Keratinocyte (primary cell): ENCODE data around the gene USP31. TPM values are rescaled to one million over a fixed set of nuclear protein-coding genes. Genes with fewer than 3 reads are reported as not detected.

ENCODE experiments used
- DNase-seq: peaks from one replicate; pipeline ENCODE4 v3.0.0-alpha.2; 2011; ENCODE audit warnings: low read depth, missing footprints, low spot score
- FAIRE-seq: peaks from 2 replicates; lab custom pipeline; 2011; peaks lifted over from hg19 to GRCh38; lab: Jason Lieb, UNC
- H2AFZ ChIP-seq: 2 replicates; pipeline ENCODE4 v1.6.0; 2012; ENCODE audit warnings: low read length, control low read depth, inconsistent platforms; ENCODE audit not compliant: control insufficient read depth
- H3K27ac ChIP-seq: 2 replicates; pipeline ENCODE4 v1.5.1; 2011; ENCODE audit warnings: low read length; ENCODE audit not compliant: control insufficient read depth, insufficient read depth
- H3K27me3 ChIP-seq: 3 replicates; pipeline ENCODE4 v1.6.0; 2011; ENCODE audit warnings: low read length; ENCODE audit not compliant: control insufficient read depth, insufficient read depth; ENCODE audit errors: extremely low read depth
- H3K36me3 ChIP-seq, 2 experiments: 2 replicates in 1 of 2; 3 replicates in 1 of 2; pipeline ENCODE4 v1.5.1; 2011; ENCODE audit warnings: low read length in 2 of 2, mild to moderate bottlenecking in 1 of 2; ENCODE audit not compliant: control insufficient read depth in 2 of 2, insufficient read depth in 2 of 2; ENCODE audit errors: extremely low read depth in 1 of 2
- H3K4me1 ChIP-seq: 3 replicates; pipeline ENCODE4 v1.5.1; 2011; ENCODE audit warnings: low read length; ENCODE audit not compliant: control insufficient read depth, insufficient read depth; ENCODE audit errors: extremely low read depth
- H3K4me2 ChIP-seq: 3 replicates; pipeline ENCODE4 v1.6.0; 2011; ENCODE audit warnings: low read depth, low read length; ENCODE audit not compliant: control insufficient read depth, insufficient read depth; ENCODE audit errors: extremely low read depth
- H3K4me3 ChIP-seq, 3 experiments: fragments of 200-600 bp in 1 of 3; sonication (generic) in 1 of 3; 2 replicates in 2 of 3; 3 replicates in 1 of 3; pipeline ENCODE4 v1.5.1; 2011 to 2016; ENCODE audit warnings: low read length in 3 of 3, mild to moderate bottlenecking in 3 of 3, control low read depth in 2 of 3, inconsistent platforms in 1 of 3, low read depth in 1 of 3, mixed read lengths in 1 of 3, mixed run types in 1 of 3, moderate library complexity in 1 of 3; ENCODE audit not compliant: control insufficient read depth in 2 of 3, insufficient read depth in 2 of 3; ENCODE audit errors: extremely low read depth in 1 of 3
- H3K79me2 ChIP-seq: 2 replicates; pipeline ENCODE4 v1.6.0; 2012; ENCODE audit warnings: low read length; ENCODE audit not compliant: control insufficient read depth, insufficient read depth
- H3K9ac ChIP-seq: 3 replicates; pipeline ENCODE4 v1.6.0; 2011; ENCODE audit warnings: low read length; ENCODE audit not compliant: control insufficient read depth, insufficient read depth; ENCODE audit errors: extremely low read depth
- H3K9me1 ChIP-seq: 3 replicates; pipeline ENCODE4 v1.6.0; 2011; ENCODE audit warnings: low read length; ENCODE audit not compliant: control insufficient read depth, insufficient read depth; ENCODE audit errors: extremely low read depth
- H3K9me3 ChIP-seq: 2 replicates; pipeline ENCODE4 v1.5.1; 2012; ENCODE audit warnings: low read depth, low read length; ENCODE audit not compliant: control insufficient read depth
- H4K20me1 ChIP-seq: 3 replicates; pipeline ENCODE4 v1.6.0; 2011; ENCODE audit warnings: low read length; ENCODE audit not compliant: control insufficient read depth, insufficient read depth; ENCODE audit errors: extremely low read depth
- CTCF ChIP-seq, 3 experiments: IDR thresholded peaks in 1 of 3; conservative IDR thresholded peaks in 1 of 3; optimal IDR thresholded peaks in 1 of 3; 2 replicates in 2 of 3; 3 replicates in 1 of 3; pipeline versions ENCODE3 to v1.5.1; 2011; ENCODE audit warnings: low read length in 3 of 3, mild to moderate bottlenecking in 3 of 3, moderate library complexity in 2 of 3, control low read depth in 1 of 3, inconsistent platforms in 1 of 3; ENCODE audit not compliant: insufficient read depth in 2 of 3; ENCODE audit errors: extremely low read depth in 1 of 3
- EZH2 ChIP-seq: IDR thresholded peaks from one replicate; pipeline ENCODE4 v1.6.1; 2012; ENCODE audit warnings: inconsistent platforms, mild to moderate bottlenecking, low read length, moderate library complexity
- dilution Hi-C: fragments of 300-500 bp; cut with MboI; formaldehyde crosslinking; loops from one replicate; pipeline ENCODE4 v1.7.0; 2020; ENCODE audit warnings: low sequenced_read_pairs; ENCODE audit not compliant: extremely low pct_ligation_motif_present
- polyA plus RNA-seq, 5 experiments: library from polyadenylated mRNA; depleted of rRNA in 3 of 5; stranded (reverse) in 3 of 5; stranded (forward) in 1 of 5; unstranded in 1 of 5; fragments of >200 nt; gene quantifications; 1 replicate in 1 of 5; 2 replicates in 3 of 5; 3 replicates in 1 of 5; pipeline versions ENCODE4 v1.2.1 to v1.2.3, GENCODE V29; 2011 to 2012; ENCODE audit warnings: missing spikeins in 2 of 5, low read depth in 1 of 5, low replicate concordance in 1 of 5

The USP31 gene
- polyA plus RNA-seq, 1 donor (not counting 4 experiments of a cell fraction or from before 2014, with no cell fraction given): 16.3 TPM

GRCh38 chr16:23188911-23189310 lies 39.7 kb upstream of the USP31 start:
- dilution Hi-C loops: no loop called here
- H3K27ac ChIP-seq: no peak overlapping the region
- H3K36me3 ChIP-seq: no peaks in the 10 kb centered on the region
- no peak for FAIRE-seq
- no peaks in the 10 kb centered on the region for H4K20me1 ChIP-seq
- H3K79me2 ChIP-seq: no peaks in the 10 kb centered on the region
- H3K9me3 ChIP-seq: no peaks in the 10 kb centered on the region
- no peaks in the 10 kb centered on the region for H3K4me1 ChIP-seq
- no peak overlapping the region for H2AFZ ChIP-seq
- DNase-seq: no peak
- no peak for TF ChIP-seq CTCF (optimal IDR thresholded peaks at IDR 0.05 in 1 of 3, IDR thresholded peaks at IDR 0.05 in 1 of 3, conservative IDR thresholded peaks at IDR 0.05 in 1 of 3; ENCODE audit: extremely low read depth in 1 of 3, insufficient read depth in 2 of 3, low read length in 3 of 3)
- no peak for TF ChIP-seq EZH2
- no peaks in the 10 kb centered on the region for H3K9me1 ChIP-seq
- no peak overlapping the region for H3K4me3 ChIP-seq
- H3K9ac ChIP-seq: no peak overlapping the region
- H3K27me3 ChIP-seq: peaks cover 32% of the 10 kb centered on the region
- no peak overlapping the region for H3K4me2 ChIP-seq

- Histone ChIP-seq H3K27me3 (peaks cover 44% of the 10 kb centered on the region), H3K9me1 (no peaks in the 10 kb centered on the region), H3K79me2 (no peaks in the 10 kb centered on the region), H3K9me3 (no peaks in the 10 kb centered on the region), H3K27ac (no peak overlapping the region), H4K20me1 (no peaks in the 10 kb centered on the region), H3K4me2 (peak overlapping the region; percentile 27), H3K4me3 (no peak overlapping the region), H2AFZ (no peak overlapping the region), H3K4me1 (peaks cover 8% of the 10 kb centered on the region), H3K36me3 (no peaks in the 10 kb centered on the region), H3K9ac (no peak overlapping the region)
- FAIRE-seq (no peak), DNase-seq (no peak)
- dilution Hi-C loops: no loop called here
- no peak for TF ChIP-seq CTCF (optimal IDR thresholded peaks at IDR 0.05 in 1 of 3, IDR thresholded peaks at IDR 0.05 in 1 of 3, conservative IDR thresholded peaks at IDR 0.05 in 1 of 3; ENCODE audit: extremely low read depth in 1 of 3, insufficient read depth in 2 of 3, low read length in 3 of 3)
- TF ChIP-seq EZH2: no peak
Observed at GRCh38 chr16:23187341-23187740, 38.1 kb upstream of the USP31 start.
